ENCODE results near the gene OR2B6.

Gene OR2B6

GRCh38 chr6:27970444-27970843 lies 13.4 kb downstream of the OR2B6 start:
- H3K4me3 ChIP-seq (ENCODE audit: low read length): no peak overlapping the region
- TF ChIP-seq ZNF274 (IDR thresholded peaks at IDR 0.05; ENCODE audit: low read depth, low read length): no peak

GRCh38 chr6:27972750-27973149 lies 15.7 kb downstream of the OR2B6 start:
- no peak overlapping the region for H3K4me3 ChIP-seq (ENCODE audit: low read length)
- no peak for TF ChIP-seq ZNF274 (IDR thresholded peaks at IDR 0.05; ENCODE audit: low read depth, low read length)

- no peak overlapping the region for H3K4me3 ChIP-seq (ENCODE audit: low read length)
- no peak for TF ChIP-seq ZNF274 (IDR thresholded peaks at IDR 0.05; ENCODE audit: low read depth, low read length)
These were observed 20.3 kb downstream of the OR2B6 start for GRCh38 chr6:27977387-27977786.

DNA sequence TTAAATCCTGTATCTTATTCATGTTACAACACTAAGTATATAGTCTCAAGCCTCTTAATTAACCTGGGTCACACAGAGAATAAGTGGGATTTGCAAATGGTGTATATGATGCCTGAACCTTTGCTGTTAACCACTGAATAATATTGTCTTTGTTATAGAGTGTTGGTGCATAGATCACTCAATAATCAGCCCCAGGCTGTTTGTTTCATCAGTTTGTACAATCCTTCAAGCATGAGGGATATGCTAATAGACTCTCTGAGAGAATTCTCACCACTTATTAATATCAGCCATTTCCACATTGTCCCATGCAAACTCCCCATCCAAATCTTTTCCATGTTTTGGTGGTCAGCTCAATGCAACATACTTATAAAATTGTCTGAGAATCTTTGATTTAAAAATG lies 21.7 kb downstream of the OR2B6 start:
- no peak for TF ChIP-seq ZNF274 (IDR thresholded peaks at IDR 0.05; ENCODE audit: low read depth, low read length)
- no peak overlapping the region for H3K4me3 ChIP-seq (ENCODE audit: low read length)

GRCh38 chr6:27980111-27980510 lies 23.1 kb downstream of the OR2B6 start:
- TF ChIP-seq ZNF274 (IDR thresholded peaks at IDR 0.05; ENCODE audit: low read depth, low read length): no peak
- H3K4me3 ChIP-seq (ENCODE audit: low read length): no peak overlapping the region

DNA sequence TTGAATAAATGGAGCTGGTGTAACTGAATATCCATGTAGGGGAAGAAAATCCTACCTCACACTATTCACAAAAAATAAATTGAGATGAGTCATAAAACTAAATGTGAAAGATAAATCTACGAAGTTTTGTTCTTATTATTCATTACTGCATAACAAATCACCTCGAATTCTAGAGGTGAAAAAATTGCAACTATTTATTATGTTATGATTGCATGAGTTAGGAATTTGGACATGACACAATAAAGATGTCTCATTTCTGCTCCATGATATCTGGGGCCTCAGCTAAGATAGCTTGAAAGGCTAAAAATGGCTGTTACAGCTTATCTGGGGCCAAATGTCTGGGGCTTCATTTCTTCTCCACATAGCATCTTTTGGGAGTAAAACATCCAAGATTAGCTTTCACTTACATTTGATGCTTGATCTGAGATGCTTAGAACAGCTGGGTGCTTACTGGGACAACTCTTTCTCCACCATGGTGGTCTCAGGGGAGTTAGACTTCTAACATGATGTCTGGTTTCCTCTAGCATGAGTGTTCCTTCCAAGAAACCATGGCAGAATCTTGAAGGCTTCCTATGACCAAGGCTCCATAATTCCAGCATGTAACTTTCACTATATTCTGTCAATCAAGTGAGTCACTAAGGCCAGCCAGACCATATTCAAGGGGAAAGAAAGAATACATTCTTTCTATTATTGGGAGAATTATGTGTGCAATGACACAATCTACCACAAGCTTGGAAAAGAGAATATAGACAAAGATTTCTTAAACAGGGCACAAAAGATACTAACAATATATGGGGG lies 30.1 kb downstream of the OR2B6 start:
- no peak overlapping the region for H3K4me3 ChIP-seq (ENCODE audit: low read length)
- no peak for TF ChIP-seq ZNF274 (IDR thresholded peaks at IDR 0.05; ENCODE audit: low read depth, low read length)

DNA sequence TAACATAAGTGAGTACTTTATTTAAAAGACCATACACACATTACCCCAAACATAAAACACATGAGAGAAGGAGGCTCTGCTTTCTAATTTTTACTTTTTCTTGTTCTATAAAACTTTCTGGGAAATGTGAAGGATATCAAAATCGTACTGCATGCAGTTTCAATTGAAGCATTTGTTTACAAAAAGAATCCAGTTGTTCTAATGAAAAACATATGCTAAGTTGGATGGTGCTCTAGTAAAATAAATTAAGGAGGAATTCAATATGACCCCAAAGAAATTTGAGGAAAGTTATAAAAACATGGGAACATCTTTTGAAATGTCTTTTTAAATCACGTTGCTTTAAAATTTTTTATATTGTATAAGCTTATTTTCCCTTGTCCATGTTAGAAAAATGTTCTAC lies 37.6 kb downstream of the OR2B6 start:
- no peak for TF ChIP-seq ZNF274 (IDR thresholded peaks at IDR 0.05; ENCODE audit: low read depth, low read length)

GRCh38 chr6:28000351-28001045 lies 43.5 kb downstream of the OR2B6 start:
- no peak overlapping the region for H3K4me3 ChIP-seq (ENCODE audit: low read length)
- TF ChIP-seq ZNF274 (IDR thresholded peaks at IDR 0.05; ENCODE audit: low read depth, low read length): no peak

More for the DNA sequence above, 37.6 kb downstream of the OR2B6 start:
- H3K4me3 ChIP-seq (ENCODE audit: low read length): no peak overlapping the region

- no peak overlapping the region for H3K4me3 ChIP-seq (ENCODE audit: low read length)
- no peak for TF ChIP-seq ZNF274 (IDR thresholded peaks at IDR 0.05; ENCODE audit: low read depth, low read length)
These were observed 44.3 kb downstream of the OR2B6 start for GRCh38 chr6:28001351-28001750.

DNA sequence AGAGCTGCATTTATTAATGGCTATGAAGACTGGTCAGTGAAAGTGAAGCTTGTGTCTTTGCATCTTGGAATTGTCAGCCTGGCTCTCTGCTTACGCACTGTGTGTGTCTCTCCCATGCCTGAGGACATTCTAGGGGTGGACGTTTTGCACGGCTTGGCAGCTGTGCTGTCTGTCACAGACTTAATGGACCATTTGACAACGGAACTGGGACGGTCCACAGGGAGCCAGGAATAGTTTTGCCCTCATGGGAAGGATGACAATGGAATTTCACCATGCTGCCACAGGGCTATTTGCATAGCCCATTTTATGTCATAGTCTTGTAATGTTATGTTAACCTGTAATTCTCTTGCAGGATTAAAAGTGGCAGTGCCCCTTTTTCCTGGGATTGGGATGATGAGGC lies 44.7 kb downstream of the OR2B6 start:
- H3K4me3 ChIP-seq (ENCODE audit: low read length): no peak overlapping the region
- TF ChIP-seq ZNF274 (IDR thresholded peaks at IDR 0.05; ENCODE audit: low read depth, low read length): no peak

GRCh38 chr6:28002161-28002560 lies 45.1 kb downstream of the OR2B6 start:
- TF ChIP-seq ZNF274 (IDR thresholded peaks at IDR 0.05; ENCODE audit: low read depth, low read length): no peak

GRCh38 chr6:28003059-28003458 lies 46.0 kb downstream of the OR2B6 start:
- H3K4me3 ChIP-seq (ENCODE audit: low read length): no peak overlapping the region
- TF ChIP-seq ZNF274 (IDR thresholded peaks at IDR 0.05; ENCODE audit: low read depth, low read length): no peak

More at GRCh38 chr6:28002161-28002560, 45.1 kb downstream of the OR2B6 start:
- H3K4me3 ChIP-seq (ENCODE audit: low read length): no peak overlapping the region

DNA sequence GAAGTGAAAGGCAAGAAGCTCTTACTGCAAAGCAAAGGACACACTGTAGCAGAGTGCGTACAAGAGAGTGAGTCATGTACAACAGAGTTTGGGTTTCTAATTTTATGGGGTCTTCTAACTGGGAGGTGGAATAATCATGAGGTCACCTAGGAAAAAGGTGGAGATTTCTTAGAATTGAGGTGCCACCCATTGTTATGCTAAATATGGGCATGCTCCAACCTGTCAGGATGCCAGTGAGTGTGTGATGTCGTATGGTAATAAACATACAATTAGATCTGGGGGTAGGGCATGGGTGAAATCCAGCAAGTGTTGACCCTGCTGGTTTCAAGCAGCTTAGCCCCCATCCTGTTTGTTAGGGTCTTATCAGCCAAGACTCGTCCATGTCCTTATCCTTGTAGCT lies 46.6 kb downstream of the OR2B6 start:
- TF ChIP-seq ZNF274 (IDR thresholded peaks at IDR 0.05; ENCODE audit: low read depth, low read length): no peak
- no peak overlapping the region for H3K4me3 ChIP-seq (ENCODE audit: low read length)

GRCh38 chr6:28004350-28005151 lies 47.5 kb downstream of the OR2B6 start:
- no peak for TF ChIP-seq ZNF274 (IDR thresholded peaks at IDR 0.05; ENCODE audit: low read depth, low read length)
- no peak overlapping the region for H3K4me3 ChIP-seq (ENCODE audit: low read length)
